Kasumi-1 (cell line): ENCODE results near the gene CLNK.

Source experiments
- DNase-seq, 2 experiments: peaks; one replicate each; lab custom pipeline; 2025; lab: John Stamatoyannopoulos, UW

The CLNK gene

DNA sequence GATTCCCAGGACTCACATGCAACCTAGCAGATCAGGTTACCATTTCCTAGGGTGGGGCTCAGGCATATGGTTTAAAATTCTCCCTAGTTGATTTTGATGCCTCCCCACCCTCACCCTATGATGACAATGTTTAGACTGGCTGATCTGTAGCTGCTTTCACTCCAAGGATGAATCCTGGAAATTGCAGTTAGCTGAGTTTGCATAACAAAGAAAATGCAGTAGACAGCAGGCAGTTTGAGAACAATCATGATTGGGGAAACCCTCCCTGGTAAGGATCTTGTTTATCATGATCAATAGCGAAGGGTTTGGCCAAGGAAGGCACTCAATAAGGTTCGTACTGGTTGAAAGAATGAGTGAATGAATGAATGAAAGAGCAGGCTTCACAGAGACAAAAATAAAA lies 229.4 kb downstream of the CLNK start:
- DNase-seq: no peak

- no peak for DNase-seq
These were observed 229.8 kb downstream of the CLNK start for GRCh38 chr4:10454726-10455125.

DNA sequence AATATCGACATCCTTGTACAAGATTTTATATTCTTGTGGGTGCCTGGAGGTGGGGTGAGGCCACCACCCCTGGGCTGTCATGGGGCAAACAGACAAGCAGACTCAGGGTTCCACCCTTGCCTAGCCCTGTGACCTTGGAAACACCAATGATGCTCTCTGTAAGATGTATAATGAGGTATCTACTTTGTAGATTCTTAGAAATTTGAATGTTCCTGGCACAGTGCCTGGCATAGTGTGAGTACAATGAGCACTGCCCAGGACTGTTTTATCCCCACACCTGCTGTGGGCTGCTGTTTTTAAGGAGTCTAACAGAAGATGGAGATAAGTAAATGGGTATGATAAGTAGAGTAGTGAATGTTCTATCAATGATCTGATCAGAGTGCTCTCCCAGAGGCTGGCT lies 230.4 kb downstream of the CLNK start:
- no peak for DNase-seq

- no peak for DNase-seq
These were observed 235.6 kb downstream of the CLNK start for GRCh38 chr4:10448991-10449390.

- DNase-seq: no peak
These were observed 241.6 kb downstream of the CLNK start for GRCh38 chr4:10442976-10443375.

GRCh38 chr4:10441512-10441911 lies 243.1 kb downstream of the CLNK start:
- DNase-seq: no peak

DNA sequence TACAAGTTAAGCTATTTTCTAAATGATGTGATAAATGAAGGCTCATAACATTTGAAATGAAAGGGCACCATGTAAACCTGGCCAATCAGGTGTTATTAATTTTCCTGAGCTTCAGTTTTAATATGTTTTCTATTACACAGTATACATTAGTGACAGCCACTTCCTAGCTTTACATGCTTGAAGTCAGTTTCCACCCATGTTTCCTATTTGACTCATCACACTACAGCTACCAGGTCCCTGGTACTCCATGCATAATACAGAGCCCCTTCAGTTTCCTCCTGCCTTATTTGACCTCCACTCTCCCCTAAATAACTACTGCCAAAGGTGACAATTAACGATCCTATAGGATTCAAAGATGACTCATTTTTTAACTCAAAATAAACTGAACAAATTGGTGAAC lies 245.6 kb downstream of the CLNK start:
- no peak for DNase-seq

DNA sequence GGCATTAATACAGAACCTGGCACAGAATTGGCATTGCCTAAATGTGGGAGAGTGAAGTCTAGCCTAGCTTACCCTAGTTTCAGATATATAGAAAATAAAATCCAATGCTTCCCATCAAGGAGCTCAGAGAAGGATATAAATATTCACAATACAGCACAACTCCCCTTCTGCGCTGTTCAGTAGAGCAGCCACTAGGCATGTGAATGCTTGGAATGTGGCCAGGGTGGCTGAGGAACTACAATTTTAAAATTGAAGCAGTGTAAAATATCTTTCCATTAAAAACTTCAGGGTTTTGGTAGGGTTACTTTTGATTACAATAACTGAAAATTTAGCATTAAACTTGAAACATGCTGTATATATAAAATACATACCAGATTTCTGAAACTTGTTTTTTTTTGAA lies 246.8 kb downstream of the CLNK start:
- DNase-seq: no peak
